DMS114 treated with DMSO at 0.1 percent for 48 hours (cell line): Measurements from ENCODE around the gene GALNS.
"Not testable (repeated sequence)": the region's sequence is repeated elsewhere in the genome, so short reads cannot be mapped to it uniquely, and the experiment has no call there.

ENCODE experiments used
- DNase-seq: peaks from one replicate; lab custom pipeline; 2025; ENCODE audit not compliant: unreplicated experiment; lab: John Stamatoyannopoulos, UW

GALNS gene

GRCh38 chr16:88889702-88890352 lies 33.1 kb upstream of the GALNS start:
- DNase-seq: not testable (repeated sequence)

GRCh38 chr16:88888461-88889387 lies 32.0 kb upstream of the GALNS start:
- no peak for DNase-seq

DNA sequence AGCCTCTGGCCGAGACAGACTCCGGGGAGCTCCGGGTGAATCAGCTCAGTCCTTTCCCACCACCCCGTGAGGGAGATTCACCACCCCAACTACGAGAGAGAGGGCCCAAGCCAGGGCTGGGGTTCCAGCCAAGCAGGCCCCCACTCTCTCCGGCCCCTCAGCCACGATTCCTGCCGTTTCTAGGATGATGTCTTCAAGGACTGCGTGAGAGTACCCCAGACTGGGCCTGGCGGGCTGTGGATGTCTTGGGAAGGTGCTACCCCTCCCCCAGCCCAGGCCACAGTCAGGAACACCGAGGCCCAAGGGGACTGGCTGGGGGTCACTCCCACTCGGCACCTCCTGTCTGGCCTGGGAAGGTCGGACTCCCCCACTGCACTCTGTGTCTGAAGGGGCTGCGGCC lies 31.3 kb upstream of the GALNS start:
- no peak for DNase-seq

DNA sequence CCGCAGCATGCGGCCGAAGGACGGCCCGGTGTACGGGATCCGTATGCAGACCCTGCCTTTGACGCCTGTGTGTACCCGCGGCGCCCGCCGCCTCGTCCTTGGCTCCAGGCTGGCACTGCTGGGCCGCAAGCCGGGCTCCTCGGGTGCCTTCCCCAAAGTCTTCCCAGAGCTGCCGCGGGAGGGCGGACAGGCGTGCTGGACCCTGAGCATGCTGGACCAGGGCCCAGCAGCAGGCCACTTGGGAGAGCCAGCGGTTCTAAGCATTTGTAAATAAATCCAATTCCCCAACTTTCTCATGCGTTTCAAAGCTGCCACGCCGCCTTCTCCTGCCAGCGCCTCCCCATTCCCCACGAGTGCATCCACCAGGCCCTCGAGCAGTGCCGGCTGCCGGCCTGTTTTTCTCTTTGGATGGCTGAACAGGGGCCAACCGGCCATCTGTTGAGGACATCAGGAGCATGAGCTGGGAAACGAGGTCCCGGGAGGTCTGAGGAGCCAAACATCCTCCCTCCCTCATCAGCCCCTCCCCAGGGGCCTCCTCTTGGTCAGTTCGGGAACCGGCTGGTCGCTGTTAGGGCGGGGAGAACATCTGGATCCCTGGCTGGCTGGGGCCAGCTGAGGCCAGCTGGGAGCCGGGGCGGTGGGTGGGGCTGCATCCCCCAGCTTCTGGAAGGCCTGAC lies 30.2 kb upstream of the GALNS start:
- DNase-seq: no peak

DNA sequence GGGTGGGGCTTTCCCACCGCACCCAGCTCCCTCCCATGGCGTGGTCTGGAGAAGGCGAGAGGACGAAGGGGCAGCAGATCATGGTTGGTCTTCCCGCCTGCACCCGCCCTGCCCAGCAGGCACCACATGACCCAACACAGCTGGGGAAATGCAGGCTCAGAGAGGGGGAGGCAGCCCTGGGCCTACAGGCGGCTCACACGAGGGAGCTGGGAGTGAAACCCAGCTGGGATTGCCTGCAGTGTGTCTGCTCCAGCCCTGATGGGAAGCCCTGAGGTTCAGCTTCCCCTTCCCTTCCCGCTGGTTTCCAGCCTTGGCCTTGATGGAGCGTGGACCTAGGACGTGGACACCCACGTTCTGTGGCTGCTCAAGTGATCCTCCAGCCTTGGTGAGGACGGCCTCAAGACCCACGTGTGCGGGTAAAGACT lies 29.7 kb upstream of the GALNS start:
- no peak for DNase-seq

GRCh38 chr16:88885693-88886280 lies 29.0 kb upstream of the GALNS start:
- DNase-seq: no peak

- no peak for DNase-seq
These were observed 28.0 kb upstream of the GALNS start for GRCh38 chr16:88884569-88885271.

DNA sequence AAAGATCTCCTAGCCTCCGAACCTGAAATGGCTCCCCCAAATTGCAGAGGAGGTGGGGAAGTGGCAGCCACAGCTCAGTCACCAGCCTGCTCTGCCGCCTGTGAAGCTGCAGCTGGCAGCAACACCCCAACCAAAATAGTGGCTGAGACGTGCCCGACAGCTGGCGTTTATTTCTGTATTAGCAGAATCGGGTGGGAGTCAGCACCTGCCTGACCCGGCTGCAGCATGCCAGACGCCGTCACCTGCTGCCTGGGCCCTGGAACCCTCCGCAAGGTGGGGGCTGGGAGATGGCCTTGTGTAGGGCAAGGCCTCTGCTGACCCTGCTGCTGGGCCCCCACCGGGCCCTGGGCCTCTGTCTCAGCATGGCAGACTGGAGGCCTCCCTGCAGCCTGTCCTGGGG lies 27.2 kb upstream of the GALNS start:
- DNase-seq: no peak

DNA sequence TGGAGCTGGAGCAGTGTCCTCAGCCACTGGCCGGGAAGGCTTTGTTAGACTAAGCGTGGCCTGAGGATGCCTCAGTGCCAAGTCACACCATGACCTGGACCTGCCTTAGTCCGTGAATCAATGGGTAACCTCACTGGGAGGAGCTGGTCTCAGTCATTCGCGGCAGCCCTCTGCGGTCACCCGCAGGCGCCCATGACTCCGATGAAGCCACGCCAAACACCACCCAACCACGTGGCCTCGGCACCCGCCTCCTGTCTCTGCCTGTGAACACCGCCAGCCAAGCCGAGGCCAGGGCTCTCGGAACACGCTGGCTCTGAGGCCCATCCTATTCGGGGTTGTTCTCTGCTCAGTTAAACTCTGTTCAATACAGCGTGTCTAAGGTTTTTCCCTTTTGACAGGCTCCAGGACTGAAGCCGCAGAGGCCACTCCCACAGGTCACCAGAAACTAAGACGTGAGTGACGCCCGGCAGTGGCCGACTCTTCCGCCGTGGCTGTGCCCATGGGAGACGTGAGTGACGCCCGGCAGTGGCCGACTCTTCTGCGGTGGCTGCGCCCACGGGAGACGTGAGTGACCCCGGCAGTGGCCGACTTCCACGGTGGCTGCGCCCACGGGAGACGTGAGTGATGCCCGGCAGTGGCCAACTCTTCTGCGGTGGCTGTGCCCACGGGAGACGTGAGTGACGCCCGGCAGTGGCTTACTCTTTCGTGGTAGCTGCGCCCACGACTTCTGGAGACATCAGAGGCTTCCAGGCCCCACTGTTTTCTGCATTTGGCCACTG lies 26.6 kb upstream of the GALNS start:
- no peak for DNase-seq

DNA sequence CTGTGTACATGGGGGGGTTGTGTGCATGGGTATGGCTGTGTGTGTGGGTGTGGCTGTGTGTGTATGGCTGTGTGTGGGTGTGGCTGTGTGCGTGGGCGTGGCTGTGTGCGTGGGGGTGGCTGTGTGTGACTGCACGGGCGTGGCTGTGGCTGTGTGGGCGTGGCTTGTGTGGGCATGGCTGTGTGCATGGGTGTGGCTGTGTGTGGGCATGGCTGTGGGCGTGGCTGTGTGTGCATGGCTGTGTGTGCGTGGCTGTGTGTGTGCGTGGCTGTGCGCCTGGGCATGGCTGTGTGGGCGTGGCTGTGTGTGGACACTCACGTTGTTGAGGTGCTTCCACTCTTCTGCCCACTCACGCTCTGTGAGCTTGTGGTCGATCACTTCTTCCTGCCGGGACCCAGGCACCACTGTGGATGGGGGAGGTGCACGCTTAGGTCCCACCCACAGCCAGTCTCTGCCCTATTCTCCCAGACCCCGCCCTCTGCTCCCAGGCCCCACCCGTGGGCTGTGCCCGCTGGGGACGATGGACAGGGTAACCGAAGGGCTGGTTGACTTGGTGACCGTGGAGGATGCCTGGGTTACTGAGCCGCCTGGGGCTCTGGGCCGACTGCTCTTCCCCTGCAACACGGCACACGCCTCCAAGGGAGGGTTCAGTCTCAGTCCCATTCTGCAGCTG lies 25.7 kb upstream of the GALNS start:
- no peak for DNase-seq

- DNase-seq: no peak
These were observed 25.1 kb upstream of the GALNS start for GRCh38 chr16:88881675-88882357.

DNA sequence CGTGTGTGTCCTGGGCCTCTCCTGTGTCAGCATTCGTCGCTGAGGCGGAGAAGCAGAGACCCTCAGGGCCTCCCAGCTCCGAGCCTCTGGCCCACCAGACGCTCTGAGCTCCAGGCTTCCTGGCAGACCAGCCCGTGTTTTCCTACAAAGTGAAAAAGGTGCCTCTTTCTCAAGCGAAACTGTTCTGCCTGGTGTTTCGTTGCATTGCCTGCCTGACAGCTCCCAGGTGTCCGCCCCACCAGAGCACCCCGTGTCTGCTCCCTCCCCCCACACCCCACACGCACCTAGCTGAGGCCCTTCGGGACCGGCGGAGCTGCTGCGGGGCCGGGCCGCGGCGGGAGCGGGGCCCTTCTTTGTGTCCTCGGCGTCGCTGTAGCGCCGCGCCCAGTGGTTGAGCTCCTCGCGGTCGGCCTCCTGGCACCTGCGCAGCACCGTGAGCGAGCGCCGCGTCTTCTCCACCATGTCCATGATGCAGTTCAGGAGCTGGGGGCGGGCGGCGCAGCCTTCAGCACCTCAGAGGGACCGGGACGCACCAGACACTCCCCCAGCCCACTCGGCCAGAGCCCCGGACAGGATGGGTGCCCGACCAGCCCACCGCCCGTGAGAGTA lies 24.4 kb upstream of the GALNS start:
- no peak for DNase-seq

- no peak for DNase-seq
These were observed 23.7 kb upstream of the GALNS start for GRCh38 chr16:88880226-88881006.

GRCh38 chr16:88879788-88880055 lies 23.0 kb upstream of the GALNS start:
- DNase-seq: no peak

GRCh38 chr16:88878967-88879787 lies 22.4 kb upstream of the GALNS start:
- DNase-seq: no peak

DNA sequence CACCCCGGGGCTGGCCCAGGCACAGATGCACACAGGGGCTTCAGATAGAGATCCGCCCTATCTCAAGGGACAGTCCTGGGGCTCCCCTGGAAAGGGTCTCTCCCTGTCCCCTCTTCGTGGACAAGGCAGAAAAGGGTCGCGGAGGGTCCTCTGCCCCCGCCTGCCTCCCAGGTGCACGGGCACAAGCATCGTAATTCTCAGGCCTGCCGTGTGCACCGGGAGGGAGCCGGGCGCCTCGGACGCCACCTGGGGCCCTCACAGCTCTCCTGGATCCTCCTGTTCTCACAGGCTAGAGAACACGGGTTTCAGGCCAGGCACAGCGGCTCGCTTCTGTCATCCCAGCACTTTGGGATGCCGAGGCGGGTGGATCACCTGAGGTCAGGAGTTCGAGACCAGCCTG lies 21.6 kb upstream of the GALNS start:
- no peak for DNase-seq
